Transverse colon (tissue), 4 donors: ENCODE measurements around the gene OARD1. TPM values are rescaled to one million over a fixed set of nuclear protein-coding genes. Genes with fewer than 3 reads are reported as not detected.

Experiments used
- DNase-seq: peaks from one replicate; pipeline ENCODE4 v3.0.0-alpha.2; 2019
- H3K27ac ChIP-seq, 4 donors: fragments of 200-600 bp; sonication (generic); 2 replicates each; pipeline ENCODE4 v1.5.1; 2016 to 2018; ENCODE audit warnings: inconsistent platforms in 4 of 4
- H3K27me3 ChIP-seq: fragments of 200-600 bp; sonication (generic); 2 replicates; pipeline ENCODE4 v1.5.1; 2017; ENCODE audit warnings: inconsistent platforms
- H3K36me3 ChIP-seq, 4 donors: fragments of 200-600 bp; sonication (generic); 2 replicates each; pipeline ENCODE4 v1.5.1; 2017 to 2019; ENCODE audit warnings: inconsistent platforms in 4 of 4
- H3K4me1 ChIP-seq, 4 donors: fragments of 200-600 bp; sonication (generic); 2 replicates each; pipeline ENCODE4 v1.5.1; 2017 to 2020; ENCODE audit warnings: inconsistent platforms in 4 of 4
- H3K4me3 ChIP-seq, 4 donors: fragments of 200-600 bp; sonication (generic); 1 replicate in 1 of 4; 2 replicates in 3 of 4; pipeline versions ENCODE4 v1.5.1 to v1.6.1; 2017 to 2019; ENCODE audit warnings: inconsistent platforms in 4 of 4
- H3K9me3 ChIP-seq, 2 donors: fragments of 200-600 bp; sonication (generic); 2 replicates each; pipeline ENCODE4 v1.5.1; 2017 to 2019; ENCODE audit warnings: inconsistent platforms in 2 of 2
- CTCF ChIP-seq, 5 experiments: fragments of 200-600 bp in 3 of 5; fragments of 450-650 bp in 2 of 5; sonication (generic) in 3 of 5; IDR thresholded peaks; 1 replicate in 2 of 5; 2 replicates in 3 of 5; pipeline ENCODE4 v1.5.1; 2016 to 2017; ENCODE audit warnings: antibody characterized with exemption in 5 of 5, inconsistent platforms in 3 of 5, mild to moderate bottlenecking in 2 of 5, moderate library complexity in 1 of 5
- EP300 ChIP-seq: sonication (generic); formaldehyde crosslinking; IDR thresholded peaks from one replicate; pipeline ENCODE4 v1.6.1; 2017; ENCODE audit warnings: antibody characterized with exemption, low read depth
- POLR2A ChIP-seq: fragments of 450-650 bp; IDR thresholded peaks from one replicate; pipeline ENCODE4 v1.6.1; 2016; ENCODE audit warnings: antibody characterized with exemption, mild to moderate bottlenecking, moderate library complexity
- POLR2AphosphoS5 ChIP-seq, 3 donors: sonication (generic); formaldehyde crosslinking; IDR thresholded peaks; one replicate each; pipeline ENCODE4 v1.6.1; 2016; ENCODE audit warnings: antibody characterized with exemption in 3 of 3
- WGBS, 2 donors: methylation state at CpG; one replicate each; pipeline ENCODE4 v1.1.5; 2018; ENCODE audit warnings: low coverage in 1 of 2; 5-methylcytosine and 5-hydroxymethylcytosine counted together
- in situ Hi-C, 4 donors: fragments of 200-750 bp; cut with MboI; loops; one replicate each; pipeline versions ENCODE4 v1.15.0 to v1.15.1; 2017; ENCODE audit warnings: low sequenced_read_pairs in 3 of 4, low pct_ligation_motif_present in 1 of 4, low pct_unique_long_range_greater_than_20kb in 1 of 4
- intact Hi-C: fragments of 100-400 bp; cut with DNase I; formaldehyde crosslinking; loops from one replicate; pipeline ENCODE4 v1.15.1; 2023; ENCODE audit warnings: low total_unique reads
- total RNA-seq, 4 donors: library from RNA; depleted of rRNA; stranded (reverse); fragments of >200 nt; gene quantifications; one replicate each; pipeline ENCODE4 v1.1.0, GENCODE V29; 2016

OARD1 gene
- total RNA-seq, 4 donors from 2014 or later, result 1.4 to 27.6 (median 13.7) TPM

- peak within 1 kb of the TSS; percentile 75 to 95 (median 85) for H3K4me3 ChIP-seq
- WGBS, 2 donors, result 0% methylated on average over 37 of the region's 37 CpGs; no CpG with 5 or more reads in 1 of the 2 donors
- intact Hi-C loops (no loop called here), in situ Hi-C loops (no loop called here)
- DNase-seq, result peak; percentile 100
- H3K36me3 ChIP-seq, result peaks cover 0 to 9% (median 3%) of the 10 kb centered on the region in 4 donors
- peaks cover 18 to 53% (median 36%) of the 10 kb centered on the region in 4 donors for H3K4me1 ChIP-seq
- TF ChIP-seq EP300 (no peak), POLR2A (peak; percentile 43), POLR2AphosphoS5 (IDR thresholded peaks at IDR 0.05) (peak in 2 of 3 donors; percentile 57 to 85)
- H3K27ac ChIP-seq, result peak within 1 kb of the TSS; percentile 98 to 100 (median 99)
- no peaks in the 10 kb centered on the region for H3K27me3 ChIP-seq
- no peaks in the 10 kb centered on the region for H3K9me3 ChIP-seq
Measured at GRCh38 chr6:41072836-41073202, 663 bp upstream of the OARD1 start, which contains the start of gene NFYA. Gene NFYA, plus strand, starts transcription at chr6:41072974. Its CDS starts 6,116 bp downstream, at chr6:41079090.

GRCh38 chr6:41071501-41071922, 644 bp downstream of the OARD1 start:
- Histone ChIP-seq H3K27me3 (no peaks in the 10 kb centered on the region), H3K4me1 (peaks cover 18 to 46% (median 31%) of the 10 kb centered on the region in 4 donors), H3K4me3 (peak overlapping the region; percentile 59 to 95 (median 85)), H3K9me3 (no peaks in the 10 kb centered on the region), H3K36me3 (peaks cover 0 to 9% (median 3%) of the 10 kb centered on the region in 4 donors), H3K27ac (peak overlapping the region; percentile 98 to 100 (median 99))
- intact Hi-C loops (no loop called here), in situ Hi-C loops (no loop called here)
- WGBS, 2 donors, result 1 to 2% methylated on average over 14 to 16 of the region's 16 CpGs
- peak; percentile 86 for DNase-seq
- TF ChIP-seq CTCF (IDR thresholded peaks at IDR 0.05) (no peak), POLR2AphosphoS5 (IDR thresholded peaks at IDR 0.05) (peak in 2 of 3 donors; percentile 90 to 92), POLR2A (no peak), EP300 (no peak)

GRCh38 chr6:41066867-41067304, 5.3 kb downstream of the OARD1 start:
- peaks cover 0 to 13% (median 3%) of the 10 kb centered on the region in 4 donors for H3K36me3 ChIP-seq
- in situ Hi-C loops, result no loop called here
- peak overlapping the region in 2 of 4 donors; percentile 66 to 70 for H3K27ac ChIP-seq
- no peaks in the 10 kb centered on the region for H3K9me3 ChIP-seq
- DNase-seq, result peak; percentile 83
- 0 to 28% methylated on average over 1 to 3 of the region's 3 CpGs for WGBS, 2 donors
- H3K4me1 ChIP-seq, result peaks cover 9 to 54% (median 33%) of the 10 kb centered on the region in 4 donors
- H3K27me3 ChIP-seq, result no peaks in the 10 kb centered on the region
- intact Hi-C loops, result loop anchor here (5.0 kb wide), 1 partner anchor 60 kb away; no protein-coding TSS in a partner anchor
- no peak overlapping the region for H3K4me3 ChIP-seq
- TF ChIP-seq CTCF (IDR thresholded peaks at IDR 0.05), result peak; percentile 83 to 89 (median 87)
- no peak for TF ChIP-seq POLR2AphosphoS5 (IDR thresholded peaks at IDR 0.05)

- no peak for DNase-seq
- no peaks in the 10 kb centered on the region for H3K9me3 ChIP-seq
- no peaks in the 10 kb centered on the region for H3K27me3 ChIP-seq
- peak overlapping the region; percentile 66 to 76 (median 68) for H3K27ac ChIP-seq
- no peak overlapping the region for H3K4me3 ChIP-seq
- TF ChIP-seq CTCF (IDR thresholded peaks at IDR 0.05), result no peak
- TF ChIP-seq EP300, result no peak
- TF ChIP-seq POLR2AphosphoS5 (IDR thresholded peaks at IDR 0.05), result no peak
- TF ChIP-seq POLR2A, result no peak
- peaks cover 5 to 45% (median 26%) of the 10 kb centered on the region in 4 donors for H3K4me1 ChIP-seq
- in situ Hi-C loops, result no loop called here
- WGBS, 2 donors, result 55 to 73% methylated on average over 2 of the region's 2 CpGs
- intact Hi-C loops, result loop anchor here (5.0 kb wide), 1 partner anchor 58 kb away; no protein-coding TSS in a partner anchor
- peaks cover 0 to 13% (median 3%) of the 10 kb centered on the region in 4 donors for H3K36me3 ChIP-seq
Measured at GRCh38 chr6:41065550-41066026, 6.6 kb downstream of the OARD1 start.
